GM19468 (cell line): ENCODE measurements around the gene LAMA3.

Experiments
- ATAC-seq: cut with Tn5 transposase; IDR thresholded peaks from one replicate; pipeline ENCODE4 v1.9.1; 2021; ENCODE audit warnings: mild to moderate bottlenecking, moderate library complexity, moderate number of reproducible peaks; ENCODE audit not compliant: unreplicated experiment; ENCODE audit errors: extremely low read depth

LAMA3 gene

GRCh38 chr18:23842305-23842704, 153.1 kb downstream of the LAMA3 start:
- ATAC-seq = no peak

- no peak for ATAC-seq
Observed at GRCh38 chr18:23844991-23845680, 155.9 kb downstream of the LAMA3 start.

GRCh38 chr18:23845988-23846630, 156.9 kb downstream of the LAMA3 start:
- ATAC-seq = no peak

GRCh38 chr18:23847321-23847986, 158.2 kb downstream of the LAMA3 start:
- no peak for ATAC-seq

- no peak for ATAC-seq
Observed at GRCh38 chr18:23849141-23849540, 159.9 kb downstream of the LAMA3 start.

- no peak for ATAC-seq
Observed at GRCh38 chr18:23850215-23850614, 161.0 kb downstream of the LAMA3 start.

GRCh38 chr18:23851470-23852002, 162.3 kb downstream of the LAMA3 start:
- no peak for ATAC-seq

GRCh38 chr18:23852236-23853045, 163.2 kb downstream of the LAMA3 start:
- ATAC-seq = no peak

- ATAC-seq = no peak
Observed at GRCh38 chr18:23853448-23854195, 164.4 kb downstream of the LAMA3 start.

GRCh38 chr18:23855721-23856120, 166.5 kb downstream of the LAMA3 start:
- ATAC-seq = no peak

GRCh38 chr18:23856466-23857163, 167.4 kb downstream of the LAMA3 start:
- ATAC-seq = no peak

- ATAC-seq = no peak
Observed at GRCh38 chr18:23857164-23857552, 167.9 kb downstream of the LAMA3 start.

- no peak for ATAC-seq
Observed at GRCh38 chr18:23857756-23858155, 168.5 kb downstream of the LAMA3 start.

GRCh38 chr18:23859466-23860336, 170.4 kb downstream of the LAMA3 start:
- ATAC-seq = no peak

GRCh38 chr18:23861326-23861725, 172.1 kb downstream of the LAMA3 start:
- ATAC-seq = no peak

- no peak for ATAC-seq
Observed at GRCh38 chr18:23861805-23862470, 172.7 kb downstream of the LAMA3 start.

GRCh38 chr18:23864624-23865023, 175.4 kb downstream of the LAMA3 start:
- ATAC-seq = no peak

GRCh38 chr18:23867006-23867405, 177.8 kb downstream of the LAMA3 start:
- ATAC-seq = no peak
